Lower leg skin (tissue), 4 donors: ENCODE results near the gene PPFIA1. TPM values are rescaled to one million over a fixed set of nuclear protein-coding genes. Genes with fewer than 3 reads are reported as not detected.

Source experiments
- DNase-seq, 2 donors: peaks; one replicate each; pipeline ENCODE4 v3.0.0-alpha.2; 2019; ENCODE audit warnings: low spot score in 2 of 2
- H3K4me3 ChIP-seq: fragments of 200-600 bp; sonication (generic); 2 replicates; pipeline ENCODE4 v1.5.1; 2017; ENCODE audit warnings: mild to moderate bottlenecking, low read depth; ENCODE audit not compliant: poor library complexity, severe bottlenecking
- CTCF ChIP-seq, 3 donors: fragments of 450-650 bp; IDR thresholded peaks; one replicate each; pipeline ENCODE4 v1.5.1; 2016; ENCODE audit warnings: antibody characterized with exemption in 3 of 3, mild to moderate bottlenecking in 3 of 3, moderate library complexity in 2 of 3
- POLR2A ChIP-seq, 2 donors: fragments of 450-650 bp; IDR thresholded peaks; one replicate each; pipeline ENCODE4 v1.6.1; 2016 to 2017; ENCODE audit warnings: antibody characterized with exemption in 2 of 2, mild to moderate bottlenecking in 1 of 2, moderate library complexity in 1 of 2
- WGBS, 2 donors: methylation state at CpG; one replicate each; pipeline ENCODE4 v1.1.5; 2018; 5-methylcytosine and 5-hydroxymethylcytosine counted together
- intact Hi-C: fragments of 100-400 bp; cut with DNase I; formaldehyde crosslinking; loops from one replicate; pipeline ENCODE4 v1.15.0; 2023; ENCODE audit warnings: low total_unique reads
- total RNA-seq, 4 donors: library from RNA; depleted of rRNA; stranded (reverse); fragments of >200 nt; gene quantifications; one replicate each; pipeline ENCODE4 v1.1.0, GENCODE V29; 2016

Gene PPFIA1
- total RNA-seq, 4 donors from 2014 or later: 31.9 to 61.7 (median 48.5) TPM

GRCh38 chr11:70348191-70348590 is 77.7 kb downstream of the PPFIA1 start:
- intact Hi-C loops: no loop called here
- 84 to 91% methylated on average over 12 of the region's 12 CpGs for whole genome bisulfite sequencing, 2 donors

GRCh38 chr11:70348608-70349007 is 78.1 kb downstream of the PPFIA1 start:
- no peak overlapping the region for H3K4me3 ChIP-seq
- TF ChIP-seq CTCF (IDR thresholded peaks at IDR 0.05) (no peak), POLR2A (IDR thresholded peaks at IDR 0.05) (no peak)
- intact Hi-C loops: no loop called here
- DNase-seq: no peak
- 78 to 87% methylated on average over 1 of the region's 1 CpG for WGBS, 2 donors

More at GRCh38 chr11:70348191-70348590, 77.7 kb downstream of the PPFIA1 start:
- TF ChIP-seq CTCF (IDR thresholded peaks at IDR 0.05) (no peak), POLR2A (IDR thresholded peaks at IDR 0.05) (no peak)
- H3K4me3 ChIP-seq: no peak overlapping the region
- DNase-seq: no peak

GRCh38 chr11:70351646-70352045 is 81.2 kb downstream of the PPFIA1 start:
- peak in 1 of 2 donors; percentile 58 for DNase-seq
- H3K4me3 ChIP-seq: no peak overlapping the region
- 86 to 91% methylated on average over 3 of the region's 3 CpGs for WGBS, 2 donors
- TF ChIP-seq POLR2A (IDR thresholded peaks at IDR 0.05) (no peak), CTCF (IDR thresholded peaks at IDR 0.05) (no peak)
- intact Hi-C loops: no loop called here

GRCh38 chr11:70352100-70352499 is 81.6 kb downstream of the PPFIA1 start:
- H3K4me3 ChIP-seq: no peak overlapping the region
- TF ChIP-seq CTCF (IDR thresholded peaks at IDR 0.05) (no peak), POLR2A (IDR thresholded peaks at IDR 0.05) (no peak)
- WGBS, 2 donors: 96 to 100% methylated on average over 1 of the region's 1 CpG
- intact Hi-C loops: no loop called here
- no peak for DNase-seq

GRCh38 chr11:70352601-70353000 is 82.1 kb downstream of the PPFIA1 start:
- DNase-seq: peak in 1 of 2 donors; percentile 42
- 82 to 93% methylated on average over 19 of the region's 19 CpGs for WGBS, 2 donors
- H3K4me3 ChIP-seq: no peak overlapping the region
- TF ChIP-seq CTCF (IDR thresholded peaks at IDR 0.05) (no peak), POLR2A (IDR thresholded peaks at IDR 0.05) (no peak)
- intact Hi-C loops: no loop called here

GRCh38 chr11:70353329-70353728 is 82.8 kb downstream of the PPFIA1 start:
- DNase-seq: no peak
- WGBS, 2 donors: 84 to 98% methylated on average over 2 of the region's 2 CpGs
- intact Hi-C loops: no loop called here
- no peak overlapping the region for H3K4me3 ChIP-seq
- no peak for TF ChIP-seq CTCF (IDR thresholded peaks at IDR 0.05)
- TF ChIP-seq POLR2A (IDR thresholded peaks at IDR 0.05): no peak
